ENCODE measurements around the gene LSR.
A peak's percentile ranks its signal among the peaks of the same experiment; 100 is the strongest.

Gene LSR

GRCh38 chr19:35248310-35249145 lies at the start of gene LSR:
LSR (plus strand) TSS chr19:35249002; CDS start chr19:35249023, 21 bp downstream.
- peak within 1 kb of the TSS in 4 of 5 donors; percentile 51 to 72 (median 67) for H3K4me3 ChIP-seq (ENCODE audit: low read depth in 1 of 5, low read length in 5 of 5)
- peaks cover 0 to 34% (median 18%) of the 10 kb centered on the region in 5 donors for H3K4me1 ChIP-seq (ENCODE audit: control insufficient read depth in 5 of 5, insufficient read depth in 5 of 5, low read length in 5 of 5)
- peaks cover 0 to 11% (median 0%) of the 10 kb centered on the region in 5 donors for H3K9me3 ChIP-seq (ENCODE audit: control insufficient read depth in 5 of 5, low read length in 5 of 5)
- H3K27me3 ChIP-seq (ENCODE audit: control insufficient read depth in 5 of 5, insufficient read depth in 4 of 5, low read length in 5 of 5), result peaks cover 11 to 29% (median 25%) of the 10 kb centered on the region in 5 donors
- H3K9ac ChIP-seq (ENCODE audit: low read length in 5 of 5), result peak within 1 kb of the TSS in 3 of 5 donors; percentile 30 to 60 (median 47)
- peaks cover 0 to 5% (median 0%) of the 10 kb centered on the region in 5 donors for H3K36me3 ChIP-seq (ENCODE audit: control insufficient read depth in 5 of 5, insufficient read depth in 5 of 5, low read length in 5 of 5)
- no peak within 1 kb of the TSS for H3K27ac ChIP-seq (ENCODE audit: low read depth, low read length)

GRCh38 chr19:35199481-35199880 lies 49.3 kb upstream of the LSR start:
- Histone ChIP-seq H3K27ac (ENCODE audit: low read depth, low read length) (no peak overlapping the region), H3K4me3 (ENCODE audit: low read depth in 1 of 5, low read length in 5 of 5) (no peak overlapping the region), H3K9ac (ENCODE audit: low read length in 5 of 5) (no peak overlapping the region), H3K9me3 (ENCODE audit: control insufficient read depth in 5 of 5, low read length in 5 of 5) (no peaks in the 10 kb centered on the region), H3K27me3 (ENCODE audit: control insufficient read depth in 5 of 5, insufficient read depth in 4 of 5, low read length in 5 of 5) (peaks cover 0 to 4% (median 0%) of the 10 kb centered on the region in 5 donors), H3K4me1 (ENCODE audit: control insufficient read depth in 5 of 5, insufficient read depth in 5 of 5, low read length in 5 of 5) (peaks cover 0 to 6% (median 3%) of the 10 kb centered on the region in 5 donors), H3K36me3 (ENCODE audit: control insufficient read depth in 5 of 5, insufficient read depth in 5 of 5, low read length in 5 of 5) (no peaks in the 10 kb centered on the region)

GRCh38 chr19:35202722-35203688 lies 45.8 kb upstream of the LSR start:
- peaks cover 0 to under 1% (median under 1%) of the 10 kb centered on the region in 5 donors for H3K9me3 ChIP-seq (ENCODE audit: control insufficient read depth in 5 of 5, low read length in 5 of 5)
- no peak overlapping the region for H3K9ac ChIP-seq (ENCODE audit: low read length in 5 of 5)
- H3K27ac ChIP-seq (ENCODE audit: low read depth, low read length), result no peak overlapping the region
- H3K27me3 ChIP-seq (ENCODE audit: control insufficient read depth in 5 of 5, insufficient read depth in 4 of 5, low read length in 5 of 5), result peaks cover 0 to 6% (median 2%) of the 10 kb centered on the region in 5 donors
- H3K4me1 ChIP-seq (ENCODE audit: control insufficient read depth in 5 of 5, insufficient read depth in 5 of 5, low read length in 5 of 5), result peaks cover 0 to 23% (median 3%) of the 10 kb centered on the region in 5 donors
- H3K4me3 ChIP-seq (ENCODE audit: low read depth in 1 of 5, low read length in 5 of 5), result no peak overlapping the region
- H3K36me3 ChIP-seq (ENCODE audit: control insufficient read depth in 5 of 5, insufficient read depth in 5 of 5, low read length in 5 of 5), result no peaks in the 10 kb centered on the region

- H3K9ac ChIP-seq (ENCODE audit: low read length in 5 of 5), result no peak overlapping the region
- H3K9me3 ChIP-seq (ENCODE audit: control insufficient read depth in 5 of 5, low read length in 5 of 5), result peaks cover 0 to 3% (median 3%) of the 10 kb centered on the region in 5 donors
- no peak overlapping the region for H3K27ac ChIP-seq (ENCODE audit: low read depth, low read length)
- peaks cover 0 to 6% (median 2%) of the 10 kb centered on the region in 5 donors for H3K27me3 ChIP-seq (ENCODE audit: control insufficient read depth in 5 of 5, insufficient read depth in 4 of 5, low read length in 5 of 5)
- H3K4me3 ChIP-seq (ENCODE audit: low read depth in 1 of 5, low read length in 5 of 5), result peak overlapping the region in 1 of 5 donors; percentile 19
- no peaks in the 10 kb centered on the region for H3K36me3 ChIP-seq (ENCODE audit: control insufficient read depth in 5 of 5, insufficient read depth in 5 of 5, low read length in 5 of 5)
- H3K4me1 ChIP-seq (ENCODE audit: control insufficient read depth in 5 of 5, insufficient read depth in 5 of 5, low read length in 5 of 5), result peaks cover 0 to 23% (median 3%) of the 10 kb centered on the region in 5 donors
These were observed 43.7 kb upstream of the LSR start for GRCh38 chr19:35204799-35205732.

- peaks cover 0 to 3% (median 3%) of the 10 kb centered on the region in 5 donors for H3K9me3 ChIP-seq (ENCODE audit: control insufficient read depth in 5 of 5, low read length in 5 of 5)
- H3K4me3 ChIP-seq (ENCODE audit: low read depth in 1 of 5, low read length in 5 of 5), result no peak overlapping the region
- H3K27me3 ChIP-seq (ENCODE audit: control insufficient read depth in 5 of 5, insufficient read depth in 4 of 5, low read length in 5 of 5), result peaks cover 0 to 3% (median 0%) of the 10 kb centered on the region in 5 donors
- no peak overlapping the region for H3K27ac ChIP-seq (ENCODE audit: low read depth, low read length)
- H3K4me1 ChIP-seq (ENCODE audit: control insufficient read depth in 5 of 5, insufficient read depth in 5 of 5, low read length in 5 of 5), result peaks cover 0 to 25% (median 3%) of the 10 kb centered on the region in 5 donors
- H3K9ac ChIP-seq (ENCODE audit: low read length in 5 of 5), result no peak overlapping the region
- H3K36me3 ChIP-seq (ENCODE audit: control insufficient read depth in 5 of 5, insufficient read depth in 5 of 5, low read length in 5 of 5), result no peaks in the 10 kb centered on the region
These were observed 43.0 kb upstream of the LSR start for GRCh38 chr19:35205733-35206323.

GRCh38 chr19:35206379-35206778 lies 42.4 kb upstream of the LSR start:
- Histone ChIP-seq H3K36me3 (ENCODE audit: control insufficient read depth in 5 of 5, insufficient read depth in 5 of 5, low read length in 5 of 5) (no peaks in the 10 kb centered on the region), H3K4me1 (ENCODE audit: control insufficient read depth in 5 of 5, insufficient read depth in 5 of 5, low read length in 5 of 5) (peaks cover 0 to 30% (median 3%) of the 10 kb centered on the region in 5 donors), H3K27me3 (ENCODE audit: control insufficient read depth in 5 of 5, insufficient read depth in 4 of 5, low read length in 5 of 5) (peaks cover 0 to 3% (median 0%) of the 10 kb centered on the region in 5 donors), H3K27ac (ENCODE audit: low read depth, low read length) (no peak overlapping the region), H3K9ac (ENCODE audit: low read length in 5 of 5) (no peak overlapping the region), H3K4me3 (ENCODE audit: low read depth in 1 of 5, low read length in 5 of 5) (no peak overlapping the region), H3K9me3 (ENCODE audit: control insufficient read depth in 5 of 5, low read length in 5 of 5) (peaks cover 0 to 3% (median 3%) of the 10 kb centered on the region in 5 donors)

GRCh38 chr19:35206855-35207254 lies 41.9 kb upstream of the LSR start:
- H3K4me3 ChIP-seq (ENCODE audit: low read depth in 1 of 5, low read length in 5 of 5), result no peak overlapping the region
- peaks cover 0 to 3% (median 3%) of the 10 kb centered on the region in 5 donors for H3K9me3 ChIP-seq (ENCODE audit: control insufficient read depth in 5 of 5, low read length in 5 of 5)
- no peak overlapping the region for H3K9ac ChIP-seq (ENCODE audit: low read length in 5 of 5)
- peaks cover 0 to 3% (median 0%) of the 10 kb centered on the region in 5 donors for H3K27me3 ChIP-seq (ENCODE audit: control insufficient read depth in 5 of 5, insufficient read depth in 4 of 5, low read length in 5 of 5)
- no peaks in the 10 kb centered on the region for H3K36me3 ChIP-seq (ENCODE audit: control insufficient read depth in 5 of 5, insufficient read depth in 5 of 5, low read length in 5 of 5)
- peaks cover 0 to 34% (median 7%) of the 10 kb centered on the region in 5 donors for H3K4me1 ChIP-seq (ENCODE audit: control insufficient read depth in 5 of 5, insufficient read depth in 5 of 5, low read length in 5 of 5)
- H3K27ac ChIP-seq (ENCODE audit: low read depth, low read length), result no peak overlapping the region

- Histone ChIP-seq H3K4me1 (ENCODE audit: control insufficient read depth in 5 of 5, insufficient read depth in 5 of 5, low read length in 5 of 5) (peaks cover 2 to 39% (median 13%) of the 10 kb centered on the region in 5 donors), H3K36me3 (ENCODE audit: control insufficient read depth in 5 of 5, insufficient read depth in 5 of 5, low read length in 5 of 5) (no peaks in the 10 kb centered on the region), H3K27ac (ENCODE audit: low read depth, low read length) (no peak overlapping the region), H3K9me3 (ENCODE audit: control insufficient read depth in 5 of 5, low read length in 5 of 5) (peaks cover 0 to 3% (median 3%) of the 10 kb centered on the region in 5 donors), H3K4me3 (ENCODE audit: low read depth in 1 of 5, low read length in 5 of 5) (no peak overlapping the region), H3K9ac (ENCODE audit: low read length in 5 of 5) (no peak overlapping the region), H3K27me3 (ENCODE audit: control insufficient read depth in 5 of 5, insufficient read depth in 4 of 5, low read length in 5 of 5) (peaks cover 0 to 3% (median 0%) of the 10 kb centered on the region in 5 donors)
These were observed 41.4 kb upstream of the LSR start for GRCh38 chr19:35207391-35207871.

Data from subcutaneous abdominal adipose tissue (tissue), 5 donors.